H1 (cell line): Measurements from ENCODE around the gene SLC4A11. TPM values are rescaled to one million over a fixed set of nuclear protein-coding genes. Genes with fewer than 3 reads are reported as not detected.

Source experiments
- BACH1 ChIP-seq: IDR thresholded peaks from 2 replicates; pipeline ENCODE4 v1.6.1; 2012; ENCODE audit warnings: low read length, improper control_type of control experiment
- CBX8 ChIP-seq: fragments of 300-800, 300-1000 bp; sonication (generic); IDR thresholded peaks from 2 replicates; pipeline ENCODE4 v1.7.1; 2016; ENCODE audit warnings: low read depth, low read length, borderline replicate concordance
- EZH2 ChIP-seq: fragments of 200-600 bp; sonication (generic); IDR thresholded peaks from 2 replicates; pipeline ENCODE4 v1.7.1; 2012; ENCODE audit warnings: low read depth, mild to moderate bottlenecking, moderate library complexity, low read length, inconsistent platforms; ENCODE audit not compliant: severe bottlenecking
- JUN ChIP-seq: IDR thresholded peaks from 2 replicates; pipeline ENCODE4 v1.6.1; 2011; ENCODE audit warnings: low read depth, mild to moderate bottlenecking, improper control_type of control experiment, low read length
- polyA plus RNA-seq, 7 experiments: library from polyadenylated mRNA; depleted of rRNA in 3 of 7; stranded (reverse) in 5 of 7; unstranded in 2 of 7; fragments of >200 nt in 5 of 7; fragments of 200-250 nt in 2 of 7; gene quantifications; 1 replicate in 5 of 7; 2 replicates in 1 of 7; 4 replicates in 1 of 7; pipeline versions ENCODE4 v1.2.1 to v1.2.3, GENCODE V29; 2011 to 2013; ENCODE audit warnings: missing spikeins in 2 of 7, mixed read lengths in 2 of 7
- total RNA-seq: library from RNA; stranded (reverse); fragmentation: NEBNext Ultra II Directional; extraction: Animal tissue kit (Norgen Biotek cat#: 25700); gene quantifications from 2 replicates; pipeline ENCODE4 v1.2.1, GENCODE V29; 2021

The SLC4A11 gene
- total and polyA plus RNA-seq, 2 of the 8 experiments (the other 6 are each of a cell fraction or from before 2014, with no cell fraction given), result 11.9 to 32.3 TPM

DNA sequence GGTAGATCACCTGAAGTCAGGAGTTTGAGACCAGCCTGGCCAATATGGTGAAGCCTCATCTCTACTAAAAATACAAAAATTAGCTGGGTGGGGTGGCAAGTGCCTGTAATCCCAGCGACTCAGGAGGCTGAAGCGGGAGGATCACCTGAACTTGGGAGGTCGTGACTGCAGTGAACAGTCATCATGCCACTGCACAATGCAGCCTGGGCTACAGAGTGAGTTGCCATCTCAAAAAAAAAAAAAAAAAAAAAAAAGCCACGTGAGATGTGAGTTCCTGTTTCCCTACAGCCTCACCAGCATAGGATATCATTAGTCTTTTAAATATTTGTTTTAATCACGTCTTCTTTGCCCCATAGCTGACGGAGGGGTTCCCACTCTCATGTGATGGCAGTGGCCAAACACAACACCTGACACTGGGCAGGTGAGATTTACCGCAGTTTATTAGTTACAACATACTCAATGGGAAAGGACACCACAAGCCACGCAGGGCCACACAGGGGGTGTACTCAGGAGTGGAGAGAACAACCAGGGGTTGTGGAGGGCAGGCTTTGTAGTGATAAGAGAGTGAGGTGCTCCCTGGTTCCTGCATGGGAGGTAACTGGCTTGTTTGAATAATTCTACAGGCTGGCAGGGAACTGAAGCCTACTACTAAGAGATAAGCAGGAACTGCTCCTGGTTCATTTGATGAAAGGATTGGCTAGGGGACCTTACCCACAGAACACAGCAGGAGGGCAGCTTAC lies 61.1 kb downstream of the SLC4A11 start (continued):
- TF ChIP-seq EZH2, result no peak
- TF ChIP-seq JUN, result no peak
- no peak for TF ChIP-seq BACH1
- TF ChIP-seq CBX8, result no peak

Other genes with a start within 250 kb of the SLC4A11 start
- gene GNRH2, start 195.6 kb downstream of the SLC4A11 start, total RNA-seq, result 0.61 and 0.82 TPM in 2 replicates
- 0.09 and 0.16 TPM in 2 replicates for gene GNRH2, start 195.6 kb downstream of the SLC4A11 start, polyA plus RNA-seq (2011; rRNA removed)
- 100 and 103 TPM in 2 replicates for gene MRPS26, start 193.1 kb downstream of the SLC4A11 start, total RNA-seq
- 83.6 and 99.2 TPM in 2 replicates for gene MRPS26, start 193.1 kb downstream of the SLC4A11 start, polyA plus RNA-seq (2011; rRNA removed)
- gene OXT, start 167.6 kb downstream of the SLC4A11 start, total RNA-seq, result not detected in 2 replicates
- not detected in 2 replicates for gene OXT, start 167.6 kb downstream of the SLC4A11 start, polyA plus RNA-seq (2011; rRNA removed)
- 0.77 TPM in 1 of 2 replicates, not detected in the other for gene AVP, start 154.5 kb downstream of the SLC4A11 start, total RNA-seq
- gene AVP, start 154.5 kb downstream of the SLC4A11 start, polyA plus RNA-seq (2011; rRNA removed), result 0.18 and 0.42 TPM in 2 replicates
- gene FASTKD5, start 79.3 kb downstream of the SLC4A11 start, total RNA-seq, result 21.3 and 25.9 TPM in 2 replicates
- 8.9 and 12.0 TPM in 2 replicates for gene FASTKD5, start 79.3 kb downstream of the SLC4A11 start, polyA plus RNA-seq (2011; rRNA removed)
- gene UBOX5, start 79.3 kb downstream of the SLC4A11 start, total RNA-seq, result 4.2 and 4.9 TPM in 2 replicates
- 4.0 and 5.2 TPM in 2 replicates for gene UBOX5, start 79.3 kb downstream of the SLC4A11 start, polyA plus RNA-seq (2011; rRNA removed)
- gene LZTS3, start 65.6 kb downstream of the SLC4A11 start, total RNA-seq, result 31.8 and 33.3 TPM in 2 replicates
- 33.5 and 54.4 TPM in 2 replicates for gene LZTS3, start 65.6 kb downstream of the SLC4A11 start, polyA plus RNA-seq (2011; rRNA removed)
- 42.0 and 43.8 TPM in 2 replicates for gene DDRGK1, start 34.5 kb downstream of the SLC4A11 start, total RNA-seq
- 29.4 and 31.2 TPM in 2 replicates for gene DDRGK1, start 34.5 kb downstream of the SLC4A11 start, polyA plus RNA-seq (2011; rRNA removed)
- 80.9 and 94.0 TPM in 2 replicates for gene ITPA, start 29.7 kb downstream of the SLC4A11 start, total RNA-seq
- gene ITPA, start 29.7 kb downstream of the SLC4A11 start, polyA plus RNA-seq (2011; rRNA removed), result 88.2 and 90.3 TPM in 2 replicates
- gene DNAAF9, start 168.5 kb upstream of the SLC4A11 start, total RNA-seq, result 5.0 and 5.7 TPM in 2 replicates
- gene DNAAF9, start 168.5 kb upstream of the SLC4A11 start, polyA plus RNA-seq (2011; rRNA removed), result 2.6 and 2.7 TPM in 2 replicates
- 16.6 and 17.4 TPM in 2 replicates for gene ATRN, start 231.8 kb upstream of the SLC4A11 start, total RNA-seq
- 10.0 and 12.0 TPM in 2 replicates for gene ATRN, start 231.8 kb upstream of the SLC4A11 start, polyA plus RNA-seq (2011; rRNA removed)